Endothelial cell of umbilical vein (primary cell): ENCODE measurements around the gene TYRO3. TPM values are rescaled to one million over a fixed set of nuclear protein-coding genes. Genes with fewer than 3 reads are reported as not detected.

Source experiments
- BruUV-seq: library from RNA; stranded (reverse); fragments of 400-500 nt; replicated peaks from 2 replicates; lab custom pipeline; 2021; lab: Mats Ljungman, UMichigan
- CTCF ChIA-PET: fragments of 300-600, 350-600 bp; sonication (Branson Sonifier 250); formaldehyde crosslinking; loops from one replicate; lab custom pipeline; 2021; ENCODE audit warnings: antibody characterized with exemption, inconsistent platforms; lab: Charles Lee
- POLR2A ChIA-PET: fragments of 300-600, 350-600 bp; sonication (Branson Sonifier 250); formaldehyde crosslinking; loops from one replicate; lab custom pipeline; 2021; ENCODE audit warnings: antibody characterized with exemption, inconsistent platforms; lab: Charles Lee
- DNase-seq: peaks from one replicate; pipeline ENCODE4 v3.0.0-alpha.2; 2011; ENCODE audit warnings: low read depth, low spot score
- FAIRE-seq: peaks from 2 replicates; lab custom pipeline; 2011; peaks lifted over from hg19 to GRCh38; lab: Jason Lieb, UNC
- H2AFZ ChIP-seq: 2 replicates; pipeline ENCODE4 v1.6.0; 2012; ENCODE audit warnings: low read depth, low read length, control low read depth, inconsistent platforms
- H3K27ac ChIP-seq: 2 replicates; pipeline ENCODE4 v1.5.1; 2011; ENCODE audit warnings: low read depth, mild to moderate bottlenecking, control low read depth, low read length, moderate library complexity; ENCODE audit not compliant: insufficient read depth
- H3K27me3 ChIP-seq, 2 experiments: 2 replicates each; pipeline versions ENCODE4 v1.6.0 to v1.6.1; 2011; ENCODE audit warnings: low read length in 2 of 2, mixed read lengths in 1 of 2; ENCODE audit not compliant: control insufficient read depth in 2 of 2, insufficient read depth in 2 of 2
- H3K36me3 ChIP-seq, 2 experiments: 2 replicates in 1 of 2; 3 replicates in 1 of 2; pipeline ENCODE4 v1.5.1; 2011; ENCODE audit warnings: low read length in 2 of 2, mild to moderate bottlenecking in 1 of 2, moderate library complexity in 1 of 2; ENCODE audit not compliant: control insufficient read depth in 2 of 2, insufficient read depth in 2 of 2; ENCODE audit errors: extremely low read depth in 1 of 2
- H3K4me1 ChIP-seq: 3 replicates; pipeline ENCODE4 v1.5.1; 2011; ENCODE audit warnings: mild to moderate bottlenecking, low read length; ENCODE audit not compliant: control insufficient read depth, insufficient read depth; ENCODE audit errors: extremely low read depth
- H3K4me2 ChIP-seq: 2 replicates; pipeline ENCODE4 v1.6.1; 2011; ENCODE audit warnings: low read length, control low read depth, mixed read lengths; ENCODE audit not compliant: insufficient read depth
- H3K4me3 ChIP-seq, 3 experiments: fragments of 200-600 bp in 1 of 3; sonication (generic), shearing (Covaris generic) in 1 of 3; replicated peaks in 1 of 3; 2 replicates each; pipeline ENCODE4 v1.5.1; 2011 to 2016; ENCODE audit warnings: control low read depth in 3 of 3, low read length in 3 of 3, mild to moderate bottlenecking in 2 of 3, inconsistent platforms in 1 of 3, low read depth in 1 of 3, moderate library complexity in 1 of 3; ENCODE audit not compliant: insufficient read depth in 1 of 3
- H3K79me2 ChIP-seq: 2 replicates; pipeline ENCODE4 v1.6.0; 2012; ENCODE audit warnings: low read length, inconsistent platforms; ENCODE audit not compliant: control insufficient read depth, insufficient read depth
- H3K9ac ChIP-seq: replicated peaks from 2 replicates; pipeline ENCODE3; 2011; ENCODE audit warnings: low read length, control low read depth; ENCODE audit not compliant: insufficient read depth; ENCODE audit errors: extremely low read depth
- H3K9me1 ChIP-seq: replicated peaks from 3 replicates; pipeline ENCODE4 v1.6.0; 2011; ENCODE audit warnings: mild to moderate bottlenecking, low read length; ENCODE audit not compliant: control insufficient read depth, insufficient read depth; ENCODE audit errors: extremely low read depth
- H3K9me3 ChIP-seq: replicated peaks from 2 replicates; pipeline ENCODE4 v1.5.1; 2012; ENCODE audit warnings: low read length, inconsistent platforms; ENCODE audit not compliant: control insufficient read depth, insufficient read depth
- H4K20me1 ChIP-seq: replicated peaks from 2 replicates; pipeline ENCODE3; 2011; ENCODE audit warnings: mild to moderate bottlenecking, low read length; ENCODE audit not compliant: control insufficient read depth, insufficient read depth; ENCODE audit errors: extremely low read depth
- CTCF ChIP-seq, 2 donors: IDR thresholded peaks; 1 replicate in 1 of 2; 2 replicates in 1 of 2; pipeline ENCODE4 v1.5.1; 2011; ENCODE audit warnings: low read length in 2 of 2, mild to moderate bottlenecking in 2 of 2, moderate library complexity in 2 of 2, control low read depth in 1 of 2, inconsistent platforms in 1 of 2, low read depth in 1 of 2; ENCODE audit not compliant: insufficient read depth in 1 of 2; ENCODE audit errors: extremely low read depth in 1 of 2
- EZH2 ChIP-seq: IDR thresholded peaks from 2 replicates; pipeline ENCODE4 v1.6.1; 2012; ENCODE audit warnings: borderline replicate concordance, low read depth, mild to moderate bottlenecking, moderate library complexity, low read length, inconsistent platforms; ENCODE audit not compliant: severe bottlenecking
- FOS ChIP-seq: IDR thresholded peaks from 2 replicates; pipeline ENCODE4 v1.6.1; 2011; ENCODE audit warnings: mild to moderate bottlenecking, low read length, moderate library complexity, borderline replicate concordance; ENCODE audit not compliant: insufficient read depth
- GATA2 ChIP-seq: IDR thresholded peaks from 2 replicates; pipeline ENCODE4 v1.7.0; 2011; ENCODE audit warnings: low read depth, mild to moderate bottlenecking, moderate library complexity, mixed read lengths, low read length; ENCODE audit not compliant: insufficient read length, insufficient read depth
- JUN ChIP-seq: IDR thresholded peaks from 2 replicates; pipeline ENCODE4 v1.6.1; 2011; ENCODE audit warnings: borderline replicate concordance, low read depth; ENCODE audit not compliant: insufficient read length, insufficient read depth
- MAX ChIP-seq: IDR thresholded peaks from 2 replicates; pipeline ENCODE4 v1.6.1; 2011; ENCODE audit not compliant: insufficient read depth, insufficient read length
- MYC ChIP-seq: IDR thresholded peaks from one replicate; pipeline ENCODE4 v1.6.1; 2011; ENCODE audit warnings: mild to moderate bottlenecking, low read depth, low read length
- POLR2A ChIP-seq: IDR thresholded peaks from 2 replicates; pipeline ENCODE4 v1.6.1; 2012; ENCODE audit warnings: low read depth, mild to moderate bottlenecking, control low read depth, low read length
- POLR2AphosphoS5 ChIP-seq: IDR thresholded peaks from 2 replicates; pipeline ENCODE4 v1.6.1; 2012; ENCODE audit warnings: low read depth, mild to moderate bottlenecking, control low read depth, low read length, moderate library complexity; ENCODE audit not compliant: insufficient read depth
- dilution Hi-C: fragments of 300-500 bp; cut with MboI; formaldehyde crosslinking; loops from one replicate; pipeline ENCODE4 v1.15.0; 2019; ENCODE audit warnings: low sequenced_read_pairs; ENCODE audit not compliant: extremely low pct_ligation_motif_present
- intact Hi-C: fragments of 100-400 bp; cut with micrococcal nuclease; formaldehyde crosslinking; loops from one replicate; pipeline ENCODE4 v1.10.0; 2022
- polyA plus RNA-seq, 4 experiments: library from polyadenylated mRNA; depleted of rRNA in 3 of 4; stranded (reverse) in 3 of 4; unstranded in 1 of 4; fragments of >200 nt; gene quantifications; 2 replicates each; pipeline versions ENCODE4 v1.2.1 to v1.2.3, GENCODE V29; 2011 to 2012; ENCODE audit warnings: missing spikeins in 1 of 4
- total RNA-seq: library from RNA; stranded (reverse); gene quantifications from 2 replicates; pipeline ENCODE4 v1.2.3, GENCODE V29; 2021

The TYRO3 gene
- total and polyA plus RNA-seq, 2 donors (not counting 3 experiments of a cell fraction or from before 2014, with no cell fraction given): 14.1 to 14.5 TPM

- CTCF ChIA-PET: interaction anchor here (1.5 to 1.7 kb wide), 2 partner anchors 9 to 36 kb away, joined by 6 to 9 read pairs; no protein-coding TSS in a partner anchor
- no peak for FAIRE-seq
- no peaks in the 10 kb centered on the region for H3K9me3 ChIP-seq
- dilution Hi-C loops: no loop called here
- no peak overlapping the region for H3K9ac ChIP-seq
- H3K9me1 ChIP-seq: no peaks in the 10 kb centered on the region
- POLR2A ChIA-PET: no interaction called here
- TF ChIP-seq POLR2A: no peak
- TF ChIP-seq GATA2: no peak
- TF ChIP-seq MYC: no peak
- TF ChIP-seq EZH2: no peak
- TF ChIP-seq CTCF (IDR thresholded peaks at IDR 0.05; ENCODE audit: extremely low read depth in 1 of 2, insufficient read depth in 1 of 2, low read depth in 1 of 2, low read length in 2 of 2): no peak
- TF ChIP-seq FOS: no peak
- no peak for TF ChIP-seq MAX
- TF ChIP-seq POLR2AphosphoS5: no peak
- TF ChIP-seq JUN: no peak
- H3K79me2 ChIP-seq: no peaks in the 10 kb centered on the region
- H4K20me1 ChIP-seq: no peaks in the 10 kb centered on the region
- DNase-seq: no peak
- peaks cover 0 to 2% of the 10 kb centered on the region in 2 experiments for H3K36me3 ChIP-seq
- intact Hi-C loops: no loop called here
- no peak overlapping the region for H2AFZ ChIP-seq
- H3K4me3 ChIP-seq: no peak overlapping the region
- H3K27ac ChIP-seq: no peak overlapping the region
- BruUV-seq: no TSS peak
- H3K4me2 ChIP-seq: no peak overlapping the region
- H3K4me1 ChIP-seq: no peaks in the 10 kb centered on the region
- H3K27me3 ChIP-seq: no peaks in the 10 kb centered on the region
Measured at GRCh38 chr15:41567261-41567660, 8.2 kb downstream of the TYRO3 start.
